ENCODE results near the gene OOSP4A. TPM values are rescaled to one million over a fixed set of nuclear protein-coding genes. Genes with fewer than 3 reads are reported as not detected.

Gene OOSP4A
- total and polyA plus RNA-seq, 10 of the 15 experiments (the other 5 are each of a cell fraction or from before 2014, with no cell fraction given): not detected

DNA sequence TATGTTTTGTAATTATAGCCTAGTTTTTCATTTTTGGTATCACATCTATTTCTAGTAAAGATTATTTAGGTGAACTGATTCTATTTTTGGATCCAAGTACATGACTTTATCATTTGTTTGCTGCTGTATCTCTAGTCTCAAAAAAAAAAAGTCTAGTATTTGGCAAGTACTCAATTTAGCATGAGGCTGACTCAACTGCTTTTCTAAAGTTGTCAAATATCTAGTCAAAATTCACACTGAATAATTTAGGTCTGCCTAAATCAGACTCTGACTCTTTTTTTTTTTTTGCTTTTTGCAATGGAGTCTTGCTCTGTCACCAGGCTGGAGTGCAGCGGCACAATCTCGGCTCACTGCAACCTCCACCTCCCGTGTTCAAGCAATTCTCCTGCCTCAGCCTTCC, 2.4 kb downstream of the OOSP4A start:
- no TSS peak for BruUV-seq (replicated peaks)
- no peaks in the 10 kb centered on the region for H3K9me3 ChIP-seq (replicated peaks; ENCODE audit: control insufficient read depth, insufficient read depth, low read length)
- RAD21 ChIA-PET (ENCODE audit: unreplicated experiment): no interaction called here
- no peak overlapping the region for H3K4me2 ChIP-seq (ENCODE audit: control insufficient read depth, insufficient read depth)
- H4K20me1 ChIP-seq (ENCODE audit: control insufficient read depth, insufficient read depth): no peaks in the 10 kb centered on the region
- DNase-seq (ENCODE audit: low read depth, low spot score) (no peak), FAIRE-seq (no peak), ATAC-seq (no peak)
- WGBS (ENCODE audit: insufficient coverage, insufficient replicate concordance, low lambda C conversion rate, missing lambda C conversion rate): 89% methylated on average over 3 of the region's 3 CpGs
- no peaks in the 10 kb centered on the region; a peak in 1 of 4 replicates for H3K27me3 ChIP-seq (replicated peaks in 1 of 2; ENCODE audit: control insufficient read depth in 2 of 2, insufficient read depth in 2 of 2, low read length in 1 of 2)
- no peaks in the 10 kb centered on the region for H3K36me3 ChIP-seq (ENCODE audit: control insufficient read depth in 2 of 2, insufficient read depth in 2 of 2, low read length in 1 of 2)
- H3K4me1 ChIP-seq (ENCODE audit: control insufficient read depth, insufficient read depth, low read length): no peaks in the 10 kb centered on the region
- CTCF ChIA-PET: no interaction called here
- H3K27ac ChIP-seq (ENCODE audit: control insufficient read depth, insufficient read depth): no peak overlapping the region
- no peaks in the 10 kb centered on the region for H3K79me2 ChIP-seq (ENCODE audit: control insufficient read depth, insufficient read depth, low read length)
- intact Hi-C loops (cut with micrococcal nuclease; ENCODE audit: unreplicated experiment): no loop called here
- in situ Hi-C loops (cut with MboI): no loop called here
- POLR2A ChIA-PET: no interaction called here
- no peak overlapping the region for H2AFZ ChIP-seq (ENCODE audit: control insufficient read depth, low read depth, low read length)
- SMC1A ChIA-PET (ENCODE audit: uncharacterized antibody, unreplicated experiment): no interaction called here
- no peak for TF ChIP-seq HDAC2 (IDR thresholded peaks at IDR 0.05)
- TF ChIP-seq, protein P1, sequence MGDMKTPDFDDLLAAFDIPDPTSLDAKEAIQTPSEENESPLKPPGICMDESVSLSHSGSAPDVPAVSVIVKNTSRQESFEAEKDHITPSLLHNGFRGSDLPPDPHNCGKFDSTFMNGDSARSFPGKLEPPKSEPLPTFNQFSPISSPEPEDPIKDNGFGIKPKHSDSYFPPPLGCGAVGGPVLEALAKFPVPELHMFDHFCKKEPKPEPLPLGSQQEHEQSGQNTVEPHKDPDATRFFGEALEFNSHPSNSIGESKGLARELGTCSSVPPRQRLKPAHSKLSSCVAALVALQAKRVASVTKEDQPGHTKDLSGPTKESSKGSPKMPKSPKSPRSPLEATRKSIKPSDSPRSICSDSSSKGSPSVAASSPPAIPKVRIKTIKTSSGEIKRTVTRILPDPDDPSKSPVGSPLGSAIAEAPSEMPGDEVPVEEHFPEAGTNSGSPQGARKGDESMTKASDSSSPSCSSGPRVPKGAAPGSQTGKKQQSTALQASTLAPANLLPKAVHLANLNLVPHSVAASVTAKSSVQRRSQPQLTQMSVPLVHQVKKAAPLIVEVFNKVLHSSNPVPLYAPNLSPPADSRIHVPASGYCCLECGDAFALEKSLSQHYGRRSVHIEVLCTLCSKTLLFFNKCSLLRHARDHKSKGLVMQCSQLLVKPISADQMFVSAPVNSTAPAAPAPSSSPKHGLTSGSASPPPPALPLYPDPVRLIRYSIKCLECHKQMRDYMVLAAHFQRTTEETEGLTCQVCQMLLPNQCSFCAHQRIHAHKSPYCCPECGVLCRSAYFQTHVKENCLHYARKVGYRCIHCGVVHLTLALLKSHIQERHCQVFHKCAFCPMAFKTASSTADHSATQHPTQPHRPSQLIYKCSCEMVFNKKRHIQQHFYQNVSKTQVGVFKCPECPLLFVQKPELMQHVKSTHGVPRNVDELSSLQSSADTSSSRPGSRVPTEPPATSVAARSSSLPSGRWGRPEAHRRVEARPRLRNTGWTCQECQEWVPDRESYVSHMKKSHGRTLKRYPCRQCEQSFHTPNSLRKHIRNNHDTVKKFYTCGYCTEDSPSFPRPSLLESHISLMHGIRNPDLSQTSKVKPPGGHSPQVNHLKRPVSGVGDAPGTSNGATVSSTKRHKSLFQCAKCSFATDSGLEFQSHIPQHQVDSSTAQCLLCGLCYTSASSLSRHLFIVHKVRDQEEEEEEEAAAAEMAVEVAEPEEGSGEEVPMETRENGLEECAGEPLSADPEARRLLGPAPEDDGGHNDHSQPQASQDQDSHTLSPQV (IDR thresholded peaks at IDR 0.05): no peak
- no peak for TF ChIP-seq TARDBP (IDR thresholded peaks at IDR 0.05; ENCODE audit: borderline replicate concordance)
- no peak for TF ChIP-seq SREBF1 (IDR thresholded peaks at IDR 0.05; ENCODE audit: low read length)
- TF ChIP-seq, protein P2, sequence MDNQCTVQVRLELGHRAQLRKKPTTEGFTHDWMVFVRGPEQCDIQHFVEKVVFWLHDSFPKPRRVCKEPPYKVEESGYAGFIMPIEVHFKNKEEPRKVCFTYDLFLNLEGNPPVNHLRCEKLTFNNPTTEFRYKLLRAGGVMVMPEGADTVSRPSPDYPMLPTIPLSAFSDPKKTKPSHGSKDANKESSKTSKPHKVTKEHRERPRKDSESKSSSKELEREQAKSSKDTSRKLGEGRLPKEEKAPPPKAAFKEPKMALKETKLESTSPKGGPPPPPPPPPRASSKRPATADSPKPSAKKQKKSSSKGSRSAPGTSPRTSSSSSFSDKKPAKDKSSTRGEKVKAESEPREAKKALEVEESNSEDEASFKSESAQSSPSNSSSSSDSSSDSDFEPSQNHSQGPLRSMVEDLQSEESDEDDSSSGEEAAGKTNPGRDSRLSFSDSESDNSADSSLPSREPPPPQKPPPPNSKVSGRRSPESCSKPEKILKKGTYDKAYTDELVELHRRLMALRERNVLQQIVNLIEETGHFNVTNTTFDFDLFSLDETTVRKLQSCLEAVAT (IDR thresholded peaks at IDR 0.05): no peak
- TF ChIP-seq, protein P3, sequence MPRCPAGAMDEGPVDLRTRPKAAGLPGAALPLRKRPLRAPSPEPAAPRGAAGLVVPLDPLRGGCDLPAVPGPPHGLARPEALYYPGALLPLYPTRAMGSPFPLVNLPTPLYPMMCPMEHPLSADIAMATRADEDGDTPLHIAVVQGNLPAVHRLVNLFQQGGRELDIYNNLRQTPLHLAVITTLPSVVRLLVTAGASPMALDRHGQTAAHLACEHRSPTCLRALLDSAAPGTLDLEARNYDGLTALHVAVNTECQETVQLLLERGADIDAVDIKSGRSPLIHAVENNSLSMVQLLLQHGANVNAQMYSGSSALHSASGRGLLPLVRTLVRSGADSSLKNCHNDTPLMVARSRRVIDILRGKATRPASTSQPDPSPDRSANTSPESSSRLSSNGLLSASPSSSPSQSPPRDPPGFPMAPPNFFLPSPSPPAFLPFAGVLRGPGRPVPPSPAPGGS (IDR thresholded peaks at IDR 0.05; ENCODE audit: borderline replicate concordance, insufficient read depth, low read depth, low read length, poor library complexity, severe bottlenecking): no peak
- no peak for TF ChIP-seq POLR2AphosphoS5 (IDR thresholded peaks at IDR 0.05; ENCODE audit: low read length)
- no peak for TF ChIP-seq CBX5 (IDR thresholded peaks at IDR 0.05; ENCODE audit: low read depth)
- no peak for TF ChIP-seq ZSCAN29 (IDR thresholded peaks at IDR 0.05)
- TF ChIP-seq SUPT20H (IDR thresholded peaks at IDR 0.05; ENCODE audit: borderline replicate concordance, control insufficient read depth, low read depth, low read length): no peak
- TF ChIP-seq RAD51 (IDR thresholded peaks at IDR 0.05): no peak
- TF ChIP-seq KAT2A (conservative IDR thresholded peaks at IDR 0.05; ENCODE audit: control insufficient read depth, low read depth, low read length): no peak
- no peak overlapping the region for H3K9ac ChIP-seq (ENCODE audit: control insufficient read depth, insufficient read depth, low read length)
- no peak overlapping the region for H3K4me3 ChIP-seq

Measured in GM12878 (cell line).